Stimulated activated CD8-positive, alpha-beta memory T cell treated with anti-CD3 and anti-CD28 coated beads, Interleukin-12 subunit alpha, Interleukin-12 subunit beta, amount 100 ng/mL, for 24 hours (primary cell): ENCODE data around the gene ZC2HC1C.
A peak's percentile ranks its signal among the peaks of the same experiment; 100 is the strongest.

Experiments
- DNase-seq: peaks from one replicate; pipeline ENCODE4 v3.0.0-alpha.2; 2020; ENCODE audit errors: extremely low read depth

The ZC2HC1C gene, protein sequence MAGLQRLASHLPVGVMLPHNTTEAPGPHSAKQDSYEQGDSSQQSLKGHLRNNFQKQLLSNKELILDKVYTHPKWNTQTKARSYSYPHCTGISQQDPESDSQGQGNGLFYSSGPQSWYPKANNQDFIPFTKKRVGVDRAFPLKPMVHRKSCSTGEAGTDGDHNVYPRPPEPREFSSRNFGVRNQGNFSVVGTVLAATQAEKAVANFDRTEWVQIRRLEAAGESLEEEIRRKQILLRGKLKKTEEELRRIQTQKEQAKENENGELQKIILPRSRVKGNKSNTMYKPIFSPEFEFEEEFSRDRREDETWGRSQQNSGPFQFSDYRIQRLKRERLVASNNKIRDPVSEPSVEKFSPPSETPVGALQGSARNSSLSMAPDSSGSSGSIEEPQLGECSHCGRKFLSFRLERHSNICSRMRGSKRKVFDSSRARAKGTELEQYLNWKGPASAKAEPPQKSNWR

DNA sequence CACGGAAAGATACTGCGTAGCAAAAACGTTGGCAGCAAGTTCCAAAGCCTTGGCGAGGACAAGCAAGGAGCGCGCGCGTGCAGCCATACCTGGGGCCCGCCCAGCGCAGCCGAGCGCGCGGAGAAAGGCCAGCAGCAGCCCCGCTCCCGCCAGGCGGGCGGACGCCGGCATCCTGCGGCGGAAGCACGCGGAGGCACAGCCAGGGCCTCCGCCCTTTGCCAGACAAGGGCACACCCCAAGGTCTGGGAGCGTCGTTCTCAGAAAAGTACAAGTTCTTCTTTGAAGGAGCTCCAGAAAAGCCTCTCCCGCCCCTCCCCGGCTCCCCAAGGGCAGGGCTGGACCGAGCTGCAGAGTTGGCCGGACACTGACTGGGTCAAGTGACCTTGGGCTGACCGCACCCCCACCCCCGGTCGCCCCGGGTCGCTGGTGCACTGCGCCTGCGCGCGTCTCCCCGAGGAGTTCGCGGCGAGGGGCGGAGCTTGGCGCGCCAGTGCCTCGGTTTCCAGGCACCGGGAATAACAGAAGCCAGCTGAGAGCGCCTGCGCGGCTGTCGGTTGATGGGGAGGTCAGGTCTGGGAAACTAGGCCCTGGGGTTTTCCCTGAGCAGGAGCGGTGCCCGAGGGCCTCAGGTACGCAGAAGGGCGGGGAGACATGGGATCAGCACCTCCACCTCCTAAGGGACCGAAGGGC is at the start of gene ZC2HC1C:
TSS of gene ZC2HC1C (plus strand) at position 521 of the 690 bp plus-strand sequence. CDS start 933 bp downstream, outside the sequence.
- peak; percentile 31 for DNase-seq

GRCh38 chr14:75022655-75023054 is 46.8 kb upstream of the ZC2HC1C start:
- DNase-seq: no peak

- DNase-seq: no peak
These were observed 46.3 kb upstream of the ZC2HC1C start for GRCh38 chr14:75023108-75023507.

DNA sequence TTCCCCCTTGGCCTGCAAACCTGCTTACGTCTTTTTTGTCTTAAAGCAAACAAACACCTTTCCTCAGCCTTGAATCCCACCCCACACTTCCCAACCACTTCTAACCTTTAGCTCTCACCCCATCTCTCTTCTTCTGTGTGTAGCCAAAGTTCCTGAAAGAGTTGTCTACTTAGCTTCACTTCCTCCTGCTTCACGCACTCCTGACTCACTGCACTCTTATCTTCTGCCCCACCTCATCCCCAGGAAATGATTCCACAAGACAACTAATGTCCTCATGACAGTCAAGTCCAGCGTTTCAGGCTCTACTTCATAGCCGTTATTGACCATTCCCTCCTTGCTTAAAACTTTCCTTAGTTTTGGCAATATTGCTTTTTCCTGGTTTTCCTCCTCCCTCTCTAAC is 44.4 kb upstream of the ZC2HC1C start:
- no peak for DNase-seq

- DNase-seq: no peak
These were observed 43.6 kb upstream of the ZC2HC1C start for GRCh38 chr14:75025876-75026275.

- DNase-seq: no peak
These were observed 39.3 kb upstream of the ZC2HC1C start for GRCh38 chr14:75030147-75030546.

DNA sequence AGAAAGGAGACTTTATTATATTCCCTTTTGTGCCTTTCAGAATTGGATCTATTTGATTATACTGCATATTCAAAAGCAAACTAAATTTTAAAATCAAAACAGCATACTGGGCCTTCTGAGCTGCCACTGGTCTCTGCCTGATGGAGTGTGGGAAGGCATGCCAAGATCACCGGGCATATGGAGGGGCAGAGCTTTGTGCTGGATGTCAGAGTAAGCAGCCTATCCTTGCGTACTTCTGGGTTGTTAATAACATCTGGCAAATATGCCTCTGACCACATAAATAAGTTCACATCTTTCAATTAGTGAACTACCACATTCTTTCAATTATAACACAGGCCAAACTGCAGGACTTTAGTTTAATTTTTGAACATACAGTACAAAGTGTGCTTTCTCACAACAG is 36.5 kb upstream of the ZC2HC1C start:
- DNase-seq: no peak

DNA sequence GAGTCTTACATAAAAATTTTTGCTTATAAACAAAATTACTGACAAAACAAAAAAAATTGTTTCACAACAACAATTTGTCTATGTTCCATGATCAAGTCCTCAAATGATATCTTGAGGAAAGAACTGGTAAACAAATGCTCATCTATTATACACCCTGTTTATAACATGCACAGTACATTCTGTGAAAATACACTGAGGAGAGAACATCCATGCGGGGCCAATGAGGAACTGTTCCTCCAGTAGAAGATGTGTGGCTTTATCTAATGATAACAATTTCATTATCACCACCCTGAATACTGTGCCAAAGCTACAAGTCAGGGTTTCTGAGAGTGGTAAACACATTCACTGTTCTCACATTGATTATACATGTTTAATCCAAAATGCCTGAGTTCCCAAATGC is 28.9 kb upstream of the ZC2HC1C start:
- DNase-seq: no peak

GRCh38 chr14:75040959-75041358 is 28.5 kb upstream of the ZC2HC1C start:
- DNase-seq: no peak

- DNase-seq: no peak
These were observed 27.8 kb upstream of the ZC2HC1C start for GRCh38 chr14:75041613-75042012.

DNA sequence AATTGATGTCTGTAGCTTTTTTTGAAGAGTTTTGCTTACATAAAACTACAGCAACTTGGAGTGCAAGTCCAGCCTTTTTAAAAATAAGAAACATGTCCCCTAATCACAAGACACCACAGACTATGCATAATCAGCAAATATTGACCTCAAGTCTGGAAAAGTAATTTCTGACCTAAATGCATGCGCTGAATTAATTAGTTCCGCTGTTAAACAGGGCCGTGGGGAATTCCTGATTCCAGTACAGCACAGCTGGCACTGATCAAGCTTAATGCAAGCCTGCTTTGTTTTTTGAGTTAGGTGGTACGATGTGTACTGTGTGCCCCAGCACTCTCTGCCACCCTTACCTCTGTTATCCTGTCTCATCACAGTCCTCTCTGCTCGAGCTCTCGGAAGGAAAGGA is 27.4 kb upstream of the ZC2HC1C start:
- no peak for DNase-seq

DNA sequence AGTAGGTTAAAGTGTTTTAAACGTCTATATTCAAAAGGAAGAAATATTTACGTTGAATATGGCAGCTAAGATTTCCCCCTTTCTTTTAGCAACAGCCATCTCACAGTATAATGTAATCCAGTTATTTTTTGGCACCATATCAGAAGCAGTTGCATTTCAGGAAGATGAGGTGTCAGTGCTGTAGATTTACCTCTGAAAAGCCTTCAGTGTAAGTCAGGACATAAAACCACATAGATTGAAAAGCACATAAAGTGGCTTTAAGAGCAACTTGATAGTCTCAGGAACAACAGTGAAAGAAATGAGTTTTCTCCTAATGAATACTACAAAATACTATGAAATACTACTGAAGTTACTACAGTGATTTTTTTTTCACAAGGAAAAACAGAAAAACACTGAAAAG is 25.1 kb upstream of the ZC2HC1C start:
- no peak for DNase-seq

DNA sequence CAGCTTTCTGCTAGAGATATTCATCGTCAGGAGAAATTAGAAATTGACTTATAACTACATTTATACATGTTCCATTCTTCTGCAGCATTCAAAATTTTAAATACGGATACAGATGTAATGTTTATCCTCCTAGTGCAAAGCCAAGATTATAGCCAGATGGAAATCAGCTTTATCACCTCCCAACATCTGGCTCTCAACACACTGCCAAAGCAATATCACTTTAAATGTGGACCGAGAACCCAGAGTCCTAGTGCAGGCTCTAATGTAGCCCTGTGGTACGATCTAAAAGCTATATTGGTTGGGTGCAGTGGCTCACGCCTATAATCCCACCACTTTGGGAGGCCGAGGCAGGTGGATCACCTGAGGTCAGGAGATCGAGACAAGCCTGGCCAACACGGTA is 24.7 kb upstream of the ZC2HC1C start:
- DNase-seq: no peak

DNA sequence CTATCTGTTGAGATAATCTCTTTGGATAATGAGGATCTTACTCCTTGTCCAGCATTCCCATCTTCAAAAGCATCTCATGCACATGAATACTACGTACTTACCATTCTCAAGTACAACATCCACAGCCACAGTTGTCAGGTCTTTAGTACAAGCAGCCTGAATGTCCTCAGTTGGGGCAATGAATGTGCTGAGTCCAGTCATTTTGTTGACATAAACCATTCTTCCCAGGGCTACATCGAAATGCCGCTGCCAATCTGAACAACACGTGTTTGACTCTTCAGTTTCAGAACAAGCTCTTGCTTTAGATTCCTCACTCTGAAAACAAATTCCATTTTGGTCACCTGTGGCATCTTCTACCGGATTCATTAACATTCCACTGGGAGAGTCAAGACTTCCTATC is 23.2 kb upstream of the ZC2HC1C start:
- DNase-seq: no peak

DNA sequence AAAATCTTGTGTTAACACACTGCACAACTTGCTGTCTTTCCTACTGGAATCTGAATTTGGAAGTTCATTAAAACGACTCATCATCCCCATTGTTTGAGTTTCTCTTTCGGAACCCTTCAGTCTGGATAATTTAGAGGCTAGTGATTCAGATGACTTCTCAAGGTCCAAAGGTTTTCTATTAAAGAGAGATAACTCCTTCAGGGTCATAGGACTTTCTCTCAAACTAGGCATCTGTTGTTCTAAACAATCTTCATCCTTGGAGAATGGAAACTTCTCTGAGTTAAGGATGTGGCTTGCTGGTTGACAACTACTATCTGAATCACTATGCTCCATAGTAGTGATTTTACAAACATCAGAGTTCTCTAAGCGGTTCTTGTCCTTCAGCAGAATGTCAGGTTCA is 22.5 kb upstream of the ZC2HC1C start:
- DNase-seq: no peak

DNA sequence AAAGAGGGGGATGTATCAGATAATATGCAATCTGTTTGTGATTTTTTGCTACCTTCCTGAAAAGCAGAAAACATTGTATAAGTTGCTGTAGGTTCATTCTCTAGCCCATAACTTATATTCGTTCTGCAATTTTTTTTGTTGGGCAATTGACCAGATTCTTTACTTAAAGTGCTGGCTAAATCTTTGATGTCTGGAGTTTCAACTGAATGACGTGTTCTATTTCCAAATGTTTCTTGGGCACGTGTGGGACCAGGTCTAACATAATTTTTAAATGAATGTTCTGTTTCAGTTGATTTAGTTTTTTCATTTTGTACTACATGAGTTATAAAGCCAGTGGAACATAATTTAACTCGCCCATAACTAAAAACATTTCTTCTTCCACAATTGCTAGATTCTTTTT is 21.9 kb upstream of the ZC2HC1C start:
- DNase-seq: no peak

- no peak for DNase-seq
These were observed 21.3 kb upstream of the ZC2HC1C start for GRCh38 chr14:75048101-75048500.

GRCh38 chr14:75049136-75049535 is 20.3 kb upstream of the ZC2HC1C start:
- DNase-seq: no peak

DNA sequence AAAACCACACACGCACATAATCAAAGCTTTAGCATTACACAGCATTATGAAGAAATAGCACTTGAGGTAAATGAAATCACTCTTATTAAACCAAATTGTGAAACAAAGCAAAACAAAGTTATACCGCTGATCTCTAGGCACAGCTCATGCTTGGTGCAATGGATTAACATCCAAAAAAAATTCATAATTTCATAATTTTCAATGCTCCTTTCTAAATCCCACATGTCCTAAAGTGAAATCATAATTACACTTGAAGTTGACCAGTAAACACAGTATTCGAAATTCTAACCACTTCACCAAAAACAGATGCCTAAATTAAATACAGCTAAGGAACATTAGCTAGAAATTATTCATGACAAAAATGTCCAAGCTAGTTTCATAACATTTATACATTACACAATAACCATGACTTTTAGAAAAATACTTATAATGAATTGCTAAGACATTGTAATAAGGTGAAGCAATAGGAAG is 19.7 kb upstream of the ZC2HC1C start:
- DNase-seq: no peak

- DNase-seq: peak; percentile 43
These were observed 18.4 kb upstream of the ZC2HC1C start, which contains the start of gene MLH3 for GRCh38 chr14:75050852-75051555. Gene MLH3 (minus strand): TSS chr14:75051467. CDS start chr14:75049655, 1,812 bp downstream.

DNA sequence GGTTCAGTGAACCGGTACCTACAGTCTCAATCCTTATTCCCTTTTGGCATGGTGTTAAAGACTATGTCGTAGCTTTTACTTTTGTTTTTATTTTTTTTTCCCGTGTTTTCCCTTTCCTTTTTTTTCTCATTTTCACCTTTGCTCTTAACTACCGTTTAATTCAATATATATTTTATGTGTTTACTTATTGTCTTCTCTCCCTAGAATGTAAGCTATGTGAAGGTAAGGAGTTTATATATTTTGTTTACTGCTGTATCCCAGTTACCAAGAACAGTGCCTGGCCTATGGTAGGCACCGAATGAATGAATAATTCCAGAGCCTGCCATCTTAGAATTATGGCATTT is 17.9 kb upstream of the ZC2HC1C start:
- no peak for DNase-seq
